Calu3 (cell line): ENCODE data around the gene ACACB. TPM values are rescaled to one million over a fixed set of nuclear protein-coding genes. Genes with fewer than 3 reads are reported as not detected.

Experiments
- BruUV-seq: library from RNA; stranded (reverse); fragments of 400-500 nt; replicated peaks from 2 replicates; lab custom pipeline; 2021; lab: Mats Ljungman, UMichigan
- CTCF ChIA-PET: fragments of 300-600 bp; sonication (Branson Sonifier 250); formaldehyde crosslinking; loops from one replicate; lab custom pipeline; 2022; ENCODE audit warnings: antibody characterized with exemption; lab: Charles Lee
- DNase-seq: peaks from one replicate; pipeline ENCODE4 v3.0.0; 2022
- H3K27ac Mint-ChIP-seq: one replicate; pipeline ENCODE4 v1.8.0; 2022; ENCODE audit warnings: mixed read lengths; ENCODE audit not compliant: unreplicated experiment
- H3K27me3 Mint-ChIP-seq: one replicate; pipeline ENCODE4 v1.8.0; 2022; ENCODE audit warnings: mixed read lengths; ENCODE audit not compliant: unreplicated experiment
- H3K36me3 Mint-ChIP-seq: one replicate; pipeline ENCODE4 v1.8.0; 2022; ENCODE audit warnings: mild to moderate bottlenecking, moderate library complexity, mixed read lengths; ENCODE audit not compliant: insufficient read depth, unreplicated experiment
- H3K4me1 Mint-ChIP-seq: one replicate; pipeline ENCODE4 v1.8.0; 2022; ENCODE audit warnings: mild to moderate bottlenecking, low read depth, mixed read lengths; ENCODE audit not compliant: unreplicated experiment
- H3K4me3 Mint-ChIP-seq: one replicate; pipeline ENCODE4 v1.8.0; 2022; ENCODE audit warnings: mild to moderate bottlenecking, low read depth, moderate library complexity, mixed read lengths; ENCODE audit not compliant: unreplicated experiment
- H3K9me3 Mint-ChIP-seq: one replicate; pipeline ENCODE4 v1.8.0; 2022; ENCODE audit warnings: low read depth, mixed read lengths; ENCODE audit not compliant: unreplicated experiment
- intact Hi-C: fragments of 100-400 bp; cut with micrococcal nuclease; formaldehyde crosslinking; loops from one replicate; pipeline ENCODE4 v1.10.0; 2022; ENCODE audit not compliant: unreplicated experiment
- total RNA-seq: library from RNA; stranded (reverse); gene quantifications from 2 replicates; pipeline ENCODE4 v1.2.3, GENCODE V29; 2022
- TF ChIP-seq, protein P1 (sequence below): fragments of 200-600 bp; IDR thresholded peaks from one replicate; pipeline ENCODE4 v1.8.0; 2022; ENCODE audit warnings: antibody characterized with exemption; ENCODE audit not compliant: unreplicated experiment

Gene ACACB
- total RNA-seq, 1 experiment from 2014 or later: 6.2 TPM

GRCh38 chr12:109295764-109296425 is 179.5 kb downstream of the ACACB start:
- H3K9me3 Mint-ChIP-seq: no peaks in the 10 kb centered on the region
- intact Hi-C loops: no loop called here
- no peaks in the 10 kb centered on the region for H3K4me1 Mint-ChIP-seq
- peaks cover 80% of the 10 kb centered on the region for H3K27me3 Mint-ChIP-seq
- no peaks in the 10 kb centered on the region for H3K36me3 Mint-ChIP-seq
- no TSS peak for BruUV-seq
- CTCF ChIA-PET: interaction anchor here (0.6 kb wide), 1 partner anchor 1534 kb away, joined by 4 read pairs; no protein-coding TSS in a partner anchor
- TF ChIP-seq, protein P1, sequence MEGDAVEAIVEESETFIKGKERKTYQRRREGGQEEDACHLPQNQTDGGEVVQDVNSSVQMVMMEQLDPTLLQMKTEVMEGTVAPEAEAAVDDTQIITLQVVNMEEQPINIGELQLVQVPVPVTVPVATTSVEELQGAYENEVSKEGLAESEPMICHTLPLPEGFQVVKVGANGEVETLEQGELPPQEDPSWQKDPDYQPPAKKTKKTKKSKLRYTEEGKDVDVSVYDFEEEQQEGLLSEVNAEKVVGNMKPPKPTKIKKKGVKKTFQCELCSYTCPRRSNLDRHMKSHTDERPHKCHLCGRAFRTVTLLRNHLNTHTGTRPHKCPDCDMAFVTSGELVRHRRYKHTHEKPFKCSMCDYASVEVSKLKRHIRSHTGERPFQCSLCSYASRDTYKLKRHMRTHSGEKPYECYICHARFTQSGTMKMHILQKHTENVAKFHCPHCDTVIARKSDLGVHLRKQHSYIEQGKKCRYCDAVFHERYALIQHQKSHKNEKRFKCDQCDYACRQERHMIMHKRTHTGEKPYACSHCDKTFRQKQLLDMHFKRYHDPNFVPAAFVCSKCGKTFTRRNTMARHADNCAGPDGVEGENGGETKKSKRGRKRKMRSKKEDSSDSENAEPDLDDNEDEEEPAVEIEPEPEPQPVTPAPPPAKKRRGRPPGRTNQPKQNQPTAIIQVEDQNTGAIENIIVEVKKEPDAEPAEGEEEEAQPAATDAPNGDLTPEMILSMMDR: no peak
- H3K4me3 Mint-ChIP-seq: no peak overlapping the region
- DNase-seq: no peak
- H3K27ac Mint-ChIP-seq: no peak overlapping the region

GRCh38 chr12:109296431-109296830 is 180.0 kb downstream of the ACACB start:
- TF ChIP-seq, protein P1: no peak
- peaks cover 80% of the 10 kb centered on the region for H3K27me3 Mint-ChIP-seq
- no peaks in the 10 kb centered on the region for H3K36me3 Mint-ChIP-seq
- CTCF ChIA-PET: no interaction called here
- DNase-seq: no peak
- H3K4me3 Mint-ChIP-seq: no peak overlapping the region
- no peak overlapping the region for H3K27ac Mint-ChIP-seq
- H3K9me3 Mint-ChIP-seq: no peaks in the 10 kb centered on the region
- no TSS peak for BruUV-seq
- intact Hi-C loops: no loop called here
- no peaks in the 10 kb centered on the region for H3K4me1 Mint-ChIP-seq

DNA sequence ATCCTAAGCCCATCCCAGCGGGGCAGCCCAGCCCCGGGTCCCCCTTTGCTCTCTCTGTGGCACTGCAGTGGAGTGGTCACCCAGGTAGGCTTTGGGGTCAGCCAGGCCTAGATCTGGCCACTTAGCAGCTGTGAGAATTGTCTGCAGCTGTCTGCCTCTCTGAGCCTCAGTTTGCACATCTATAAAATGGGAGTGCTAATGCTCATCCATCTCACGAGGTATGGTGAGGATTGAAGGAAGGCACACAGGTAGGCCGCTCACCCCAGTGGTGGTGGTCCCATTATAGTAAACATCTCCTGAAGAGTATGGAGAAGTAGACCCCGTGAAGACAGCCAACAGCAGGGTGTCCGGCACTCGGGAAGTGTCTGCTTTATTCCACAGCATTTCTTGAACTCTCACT is 183.5 kb downstream of the ACACB start:
- Mint-ChIP-seq H3K36me3 (no peaks in the 10 kb centered on the region), H3K27me3 (peaks cover 83% of the 10 kb centered on the region), H3K4me3 (no peak overlapping the region), H3K27ac (no peak overlapping the region), H3K4me1 (no peaks in the 10 kb centered on the region), H3K9me3 (no peaks in the 10 kb centered on the region)
- intact Hi-C loops: no loop called here
- DNase-seq: no peak
- BruUV-seq: no TSS peak
- TF ChIP-seq, protein P1: no peak
- CTCF ChIA-PET: no interaction called here

GRCh38 chr12:109301643-109302168 is 185.3 kb downstream of the ACACB start:
- TF ChIP-seq, protein P1: no peak
- no peaks in the 10 kb centered on the region for H3K4me1 Mint-ChIP-seq
- H3K4me3 Mint-ChIP-seq: no peak overlapping the region
- peaks cover 83% of the 10 kb centered on the region for H3K27me3 Mint-ChIP-seq
- H3K36me3 Mint-ChIP-seq: no peaks in the 10 kb centered on the region
- intact Hi-C loops: no loop called here
- CTCF ChIA-PET: no interaction called here
- BruUV-seq: no TSS peak
- no peak overlapping the region for H3K27ac Mint-ChIP-seq
- no peaks in the 10 kb centered on the region for H3K9me3 Mint-ChIP-seq
- DNase-seq: no peak
